H1 (cell line): ENCODE measurements around the gene CAMK2A.

Experiments used
- POLR2AphosphoS5 ChIP-seq: IDR thresholded peaks from 2 replicates; pipeline ENCODE4 v1.6.1; 2011; ENCODE audit warnings: low read depth, low read length
- TEAD4 ChIP-seq: IDR thresholded peaks from 2 replicates; pipeline ENCODE4 v1.6.1; 2012; ENCODE audit warnings: low read depth, low read length, inconsistent platforms, mixed read lengths
- ZNF274 ChIP-seq: IDR thresholded peaks from 2 replicates; pipeline ENCODE4 v1.7.0; 2012; ENCODE audit warnings: low read length, borderline replicate concordance; ENCODE audit errors: extremely low read depth
- TF ChIP-seq, protein P1 (sequence below), 3 experiments: IDR thresholded peaks; 1 replicate in 2 of 3; 2 replicates in 1 of 3; pipeline versions ENCODE4 v1.5.1 to v1.6.1; 2011; ENCODE audit warnings: low read length in 3 of 3, mild to moderate bottlenecking in 3 of 3, inconsistent platforms in 2 of 3, low read depth in 1 of 3, moderate library complexity in 1 of 3; ENCODE audit not compliant: insufficient read depth in 1 of 3; ENCODE audit errors: control extremely low read depth in 1 of 3
- TF ChIP-seq, protein P2 (sequence below): IDR thresholded peaks from 2 replicates; pipeline ENCODE4 v1.6.1; 2012; ENCODE audit warnings: inconsistent platforms

DNA sequence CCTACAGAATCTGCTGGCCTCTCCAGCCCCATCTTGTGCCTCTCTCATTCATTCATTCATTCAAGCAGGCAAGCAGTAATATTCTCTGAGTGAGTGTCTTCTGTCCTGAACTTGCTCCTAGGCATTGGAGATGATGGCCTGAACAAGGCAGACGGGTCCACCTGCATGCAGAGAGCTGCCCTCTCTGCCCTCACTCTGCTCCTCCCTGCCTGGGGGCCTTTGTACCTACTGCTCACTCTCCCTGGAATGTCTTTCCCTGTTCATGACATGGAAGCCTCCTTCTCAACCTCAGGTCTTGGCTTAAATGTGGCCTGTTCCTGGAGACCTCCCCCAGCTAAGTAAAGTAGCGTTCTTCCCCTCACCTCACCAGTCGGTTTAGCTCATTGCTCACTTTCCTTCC lies 116.4 kb downstream of the CAMK2A start:
- TF ChIP-seq, protein P1, sequence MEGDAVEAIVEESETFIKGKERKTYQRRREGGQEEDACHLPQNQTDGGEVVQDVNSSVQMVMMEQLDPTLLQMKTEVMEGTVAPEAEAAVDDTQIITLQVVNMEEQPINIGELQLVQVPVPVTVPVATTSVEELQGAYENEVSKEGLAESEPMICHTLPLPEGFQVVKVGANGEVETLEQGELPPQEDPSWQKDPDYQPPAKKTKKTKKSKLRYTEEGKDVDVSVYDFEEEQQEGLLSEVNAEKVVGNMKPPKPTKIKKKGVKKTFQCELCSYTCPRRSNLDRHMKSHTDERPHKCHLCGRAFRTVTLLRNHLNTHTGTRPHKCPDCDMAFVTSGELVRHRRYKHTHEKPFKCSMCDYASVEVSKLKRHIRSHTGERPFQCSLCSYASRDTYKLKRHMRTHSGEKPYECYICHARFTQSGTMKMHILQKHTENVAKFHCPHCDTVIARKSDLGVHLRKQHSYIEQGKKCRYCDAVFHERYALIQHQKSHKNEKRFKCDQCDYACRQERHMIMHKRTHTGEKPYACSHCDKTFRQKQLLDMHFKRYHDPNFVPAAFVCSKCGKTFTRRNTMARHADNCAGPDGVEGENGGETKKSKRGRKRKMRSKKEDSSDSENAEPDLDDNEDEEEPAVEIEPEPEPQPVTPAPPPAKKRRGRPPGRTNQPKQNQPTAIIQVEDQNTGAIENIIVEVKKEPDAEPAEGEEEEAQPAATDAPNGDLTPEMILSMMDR (IDR thresholded peaks at IDR 0.05; ENCODE audit: control extremely low read depth in 1 of 3, insufficient read depth in 1 of 3, low read depth in 1 of 3, low read length in 3 of 3), result no peak
- TF ChIP-seq, protein P2, sequence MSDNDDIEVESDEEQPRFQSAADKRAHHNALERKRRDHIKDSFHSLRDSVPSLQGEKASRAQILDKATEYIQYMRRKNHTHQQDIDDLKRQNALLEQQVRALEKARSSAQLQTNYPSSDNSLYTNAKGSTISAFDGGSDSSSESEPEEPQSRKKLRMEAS, result no peak
- no peak for TF ChIP-seq POLR2AphosphoS5
- no peak for TF ChIP-seq TEAD4
- no peak for TF ChIP-seq ZNF274
